ENCODE data around the gene NOP9. TPM values are rescaled to one million over a fixed set of nuclear protein-coding genes. Genes with fewer than 3 reads are reported as not detected.

The NOP9 gene
- total RNA-seq, 3 donors from 2014 or later, result 24.1 to 29.2 (median 29.1) TPM

DNA sequence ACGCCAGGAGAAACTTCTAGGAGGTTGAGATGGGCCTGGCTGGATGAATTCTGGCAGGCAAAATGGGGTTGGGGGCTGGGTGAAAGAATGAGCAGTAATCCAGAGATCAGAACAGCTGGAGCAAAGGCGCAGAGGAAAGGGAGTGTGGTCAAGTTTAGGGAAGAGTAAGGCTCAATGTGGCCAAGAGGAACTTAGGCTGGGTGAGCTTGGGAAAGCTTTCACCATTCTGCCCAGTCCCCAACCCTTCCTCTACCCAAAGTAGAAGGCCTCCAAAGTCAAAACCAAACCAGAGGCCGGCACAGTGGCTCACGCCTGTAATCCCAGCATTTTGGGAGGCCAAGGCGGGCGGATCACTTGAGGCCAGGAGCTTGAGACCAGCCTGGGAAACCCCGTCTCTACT, 18.0 kb upstream of the NOP9 start:
- TF ChIP-seq, protein P1, sequence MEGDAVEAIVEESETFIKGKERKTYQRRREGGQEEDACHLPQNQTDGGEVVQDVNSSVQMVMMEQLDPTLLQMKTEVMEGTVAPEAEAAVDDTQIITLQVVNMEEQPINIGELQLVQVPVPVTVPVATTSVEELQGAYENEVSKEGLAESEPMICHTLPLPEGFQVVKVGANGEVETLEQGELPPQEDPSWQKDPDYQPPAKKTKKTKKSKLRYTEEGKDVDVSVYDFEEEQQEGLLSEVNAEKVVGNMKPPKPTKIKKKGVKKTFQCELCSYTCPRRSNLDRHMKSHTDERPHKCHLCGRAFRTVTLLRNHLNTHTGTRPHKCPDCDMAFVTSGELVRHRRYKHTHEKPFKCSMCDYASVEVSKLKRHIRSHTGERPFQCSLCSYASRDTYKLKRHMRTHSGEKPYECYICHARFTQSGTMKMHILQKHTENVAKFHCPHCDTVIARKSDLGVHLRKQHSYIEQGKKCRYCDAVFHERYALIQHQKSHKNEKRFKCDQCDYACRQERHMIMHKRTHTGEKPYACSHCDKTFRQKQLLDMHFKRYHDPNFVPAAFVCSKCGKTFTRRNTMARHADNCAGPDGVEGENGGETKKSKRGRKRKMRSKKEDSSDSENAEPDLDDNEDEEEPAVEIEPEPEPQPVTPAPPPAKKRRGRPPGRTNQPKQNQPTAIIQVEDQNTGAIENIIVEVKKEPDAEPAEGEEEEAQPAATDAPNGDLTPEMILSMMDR (IDR thresholded peaks at IDR 0.05), result no peak
- ATAC-seq (no peak), DNase-seq (no peak)
- no peaks in the 10 kb centered on the region for H3K36me3 ChIP-seq (ENCODE audit: low read depth)
- H3K4me3 ChIP-seq, result no peak overlapping the region
- no peaks in the 10 kb centered on the region for H3K9me3 ChIP-seq
- intact Hi-C loops (cut with DNase I, micrococcal nuclease), result no loop called here
- H3K4me1 ChIP-seq (ENCODE audit: low read depth), result no peaks in the 10 kb centered on the region

DNA sequence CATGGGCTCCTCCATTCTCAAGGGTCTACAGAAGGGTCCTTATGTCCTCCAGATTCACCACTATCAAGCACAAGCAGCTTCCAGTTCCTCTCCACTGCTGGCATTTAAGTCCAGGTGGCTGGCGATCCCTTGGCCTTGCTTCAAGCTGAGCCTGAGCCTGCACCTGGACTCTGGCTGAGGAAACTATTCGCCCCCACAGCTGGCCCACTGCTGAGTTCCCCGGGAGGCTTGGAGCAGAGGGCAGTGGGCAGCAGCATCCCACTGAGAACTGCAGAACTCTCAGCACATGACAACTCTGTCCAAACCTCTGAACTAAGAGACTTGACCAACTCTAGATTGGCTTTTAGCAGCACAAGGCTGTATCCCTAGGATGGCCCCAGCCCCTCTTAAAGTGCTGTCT, 16.9 kb upstream of the NOP9 start:
- ATAC-seq, result no peak
- intact Hi-C loops (cut with DNase I, micrococcal nuclease), result no loop called here
- H3K4me1 ChIP-seq (ENCODE audit: low read depth), result no peaks in the 10 kb centered on the region
- DNase-seq, result no peak
- no peaks in the 10 kb centered on the region for H3K36me3 ChIP-seq (ENCODE audit: low read depth)
- H3K4me3 ChIP-seq, result no peak overlapping the region
- TF ChIP-seq, protein P1 (IDR thresholded peaks at IDR 0.05), result no peak
- H3K9me3 ChIP-seq, result no peaks in the 10 kb centered on the region

DNA sequence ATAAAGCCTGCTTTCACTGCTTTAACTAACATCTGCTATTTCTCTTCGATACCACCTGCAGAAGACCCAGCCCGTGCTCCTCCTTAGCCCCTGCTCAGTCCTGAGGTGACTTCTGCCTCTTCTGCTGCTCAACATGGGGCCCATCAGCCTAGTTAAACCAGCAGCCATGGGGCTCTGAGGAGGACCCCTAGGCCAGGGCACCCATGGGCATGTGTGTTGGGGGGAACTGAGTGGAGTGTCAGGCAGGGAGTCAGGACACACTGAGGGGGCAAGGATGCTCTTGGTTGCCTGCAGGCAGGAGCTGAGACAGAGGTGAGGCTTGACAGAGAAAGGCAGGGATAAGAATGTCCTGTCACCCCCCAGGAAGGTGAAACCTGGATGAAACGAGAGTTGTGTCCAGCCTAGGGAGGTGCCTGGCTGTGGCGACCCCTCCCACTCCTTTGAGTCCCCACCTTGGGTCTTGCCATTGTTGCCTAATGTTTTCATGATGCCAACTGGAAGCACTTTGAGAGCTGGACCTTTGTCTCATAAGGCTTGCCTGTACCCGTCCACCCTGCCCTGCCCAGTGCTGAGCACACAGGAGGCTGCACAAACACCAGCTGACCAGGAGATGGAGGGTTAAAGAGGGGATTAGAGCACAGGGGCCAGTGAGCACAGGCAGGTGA, 15.7 kb upstream of the NOP9 start:
- H3K4me3 ChIP-seq, result no peak overlapping the region
- ATAC-seq, result no peak
- no peaks in the 10 kb centered on the region for H3K4me1 ChIP-seq (ENCODE audit: low read depth)
- TF ChIP-seq, protein P1 (IDR thresholded peaks at IDR 0.05), result no peak
- H3K9me3 ChIP-seq, result no peaks in the 10 kb centered on the region
- no peaks in the 10 kb centered on the region for H3K36me3 ChIP-seq (ENCODE audit: low read depth)
- intact Hi-C loops (cut with DNase I, micrococcal nuclease), result no loop called here
- DNase-seq, result no peak

DNA sequence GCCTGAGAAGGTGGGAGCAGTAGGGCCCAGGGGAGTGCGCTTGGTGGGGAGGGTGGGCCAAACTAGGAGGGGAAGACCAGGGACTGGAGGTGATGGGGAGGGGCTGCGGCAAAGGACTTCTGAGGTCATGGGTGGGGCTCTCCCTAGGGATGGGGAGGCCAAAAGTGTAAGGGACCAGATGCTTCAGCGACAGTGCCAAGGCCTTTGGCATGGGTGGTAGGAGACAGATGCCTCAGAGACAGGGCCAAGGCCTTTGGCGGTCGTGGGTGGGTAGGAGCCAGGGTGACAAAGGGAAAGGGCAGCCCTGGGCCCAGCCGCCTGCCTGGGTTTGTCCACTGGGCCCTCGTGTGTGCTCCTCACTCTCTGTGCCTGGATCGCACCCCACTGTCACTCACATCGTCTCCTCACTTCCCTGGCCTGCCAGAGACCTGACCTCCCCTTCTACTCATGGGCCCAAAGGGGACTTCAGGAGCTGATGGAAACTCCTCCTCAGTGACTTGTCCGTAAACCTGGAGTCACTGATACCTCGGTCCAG, 15.1 kb upstream of the NOP9 start:
- Histone ChIP-seq H3K36me3 (ENCODE audit: low read depth) (no peaks in the 10 kb centered on the region), H3K4me3 (no peak overlapping the region), H3K4me1 (ENCODE audit: low read depth) (no peaks in the 10 kb centered on the region), H3K9me3 (no peaks in the 10 kb centered on the region)
- DNase-seq, result no peak
- intact Hi-C loops (cut with DNase I, micrococcal nuclease), result no loop called here
- no peak for ATAC-seq
- TF ChIP-seq, protein P1 (IDR thresholded peaks at IDR 0.05), result no peak

DNA sequence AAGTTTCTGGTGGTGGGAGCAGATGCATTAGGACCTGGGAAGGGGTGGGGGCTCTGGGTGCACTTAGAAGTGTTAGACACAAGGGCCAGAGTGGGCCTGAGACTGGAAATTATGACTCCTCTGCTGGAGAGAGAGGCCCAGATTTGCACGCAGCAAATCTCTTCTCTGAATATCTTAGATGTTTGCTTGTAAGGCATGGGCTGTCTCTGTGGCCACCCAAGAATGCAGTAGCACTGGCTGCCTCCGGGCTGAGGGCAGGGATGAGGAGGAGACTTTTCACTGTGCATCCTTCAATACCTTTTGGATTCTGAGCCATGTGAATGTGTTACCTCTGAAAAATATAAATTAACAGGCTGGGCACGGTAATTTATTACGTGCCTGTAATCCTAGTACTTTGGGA, 14.3 kb upstream of the NOP9 start:
- Histone ChIP-seq H3K36me3 (ENCODE audit: low read depth) (no peaks in the 10 kb centered on the region), H3K4me3 (no peak overlapping the region), H3K9me3 (no peaks in the 10 kb centered on the region), H3K4me1 (ENCODE audit: low read depth) (no peaks in the 10 kb centered on the region)
- intact Hi-C loops (cut with DNase I, micrococcal nuclease), result no loop called here
- no peak for DNase-seq
- no peak for ATAC-seq
- TF ChIP-seq, protein P1 (IDR thresholded peaks at IDR 0.05), result no peak
